HG03565 (cell line): Measurements from ENCODE around the gene COX4I1.
A peak's percentile ranks its signal among the peaks of the same experiment; 100 is the strongest.
"Not testable (repeated sequence)": the region's sequence is repeated elsewhere in the genome, so short reads cannot be mapped to it uniquely, and the experiment has no call there.

Experiments used
- ATAC-seq: cut with Tn5 transposase; IDR thresholded peaks from one replicate; pipeline ENCODE4 v1.9.1; 2021; ENCODE audit warnings: mild to moderate bottlenecking, moderate library complexity; ENCODE audit not compliant: unreplicated experiment

Gene COX4I1

GRCh38 chr16:85821390-85822135 lies 22.1 kb downstream of the COX4I1 start:
- ATAC-seq, result peak; percentile 63

- ATAC-seq, result no peak
Measured at GRCh38 chr16:85822145-85822544, 22.6 kb downstream of the COX4I1 start.

GRCh38 chr16:85823328-85823920 lies 23.9 kb downstream of the COX4I1 start:
- no peak for ATAC-seq

GRCh38 chr16:85824161-85825135 lies 25.0 kb downstream of the COX4I1 start:
- no peak for ATAC-seq

GRCh38 chr16:85825326-85825725 lies 25.8 kb downstream of the COX4I1 start:
- no peak for ATAC-seq

- ATAC-seq, result no peak
Measured at GRCh38 chr16:85826686-85827247, 27.3 kb downstream of the COX4I1 start.

GRCh38 chr16:85828166-85828565 lies 28.7 kb downstream of the COX4I1 start:
- ATAC-seq, result no peak

- ATAC-seq, result no peak
Measured at GRCh38 chr16:85829171-85829719, 29.8 kb downstream of the COX4I1 start.

GRCh38 chr16:85829751-85830445 lies 30.4 kb downstream of the COX4I1 start:
- no peak for ATAC-seq

- ATAC-seq, result no peak
Measured at GRCh38 chr16:85830821-85831220, 31.3 kb downstream of the COX4I1 start.

GRCh38 chr16:85832570-85833218 lies 33.2 kb downstream of the COX4I1 start:
- ATAC-seq, result no peak

GRCh38 chr16:85833219-85833920 lies 33.9 kb downstream of the COX4I1 start:
- ATAC-seq, result no peak

GRCh38 chr16:85834741-85835140 lies 35.2 kb downstream of the COX4I1 start:
- no peak for ATAC-seq

GRCh38 chr16:85835227-85835751 lies 35.8 kb downstream of the COX4I1 start:
- ATAC-seq, result no peak

GRCh38 chr16:85835956-85836705 lies 36.6 kb downstream of the COX4I1 start:
- ATAC-seq, result no peak

GRCh38 chr16:85836706-85837582 lies 37.4 kb downstream of the COX4I1 start:
- no peak for ATAC-seq

- ATAC-seq, result not testable (repeated sequence)
Measured at GRCh38 chr16:85837654-85838053, 38.2 kb downstream of the COX4I1 start.
